OCI-LY7 (cell line): ENCODE results near the gene HMGXB4. TPM values are rescaled to one million over a fixed set of nuclear protein-coding genes. Genes with fewer than 3 reads are reported as not detected.

Source experiments
- BruUV-seq: library from RNA; stranded (reverse); fragments of 400-500 nt; replicated peaks from 2 replicates; lab custom pipeline; 2021; lab: Mats Ljungman, UMichigan
- CTCF ChIA-PET: fragments of 300-600 bp; sonication (Branson Sonifier 250); formaldehyde crosslinking; loops from one replicate; lab custom pipeline; 2022; ENCODE audit warnings: antibody characterized with exemption; ENCODE audit not compliant: unreplicated experiment; lab: Charles Lee
- POLR2A ChIA-PET: fragments of 300-600 bp; sonication (Branson Sonifier 250); formaldehyde crosslinking; loops from one replicate; lab custom pipeline; 2022; ENCODE audit warnings: antibody characterized with exemption; lab: Charles Lee
- DNase-seq: peaks from one replicate; pipeline ENCODE4 v3.0.0-alpha.2; 2015; ENCODE audit warnings: low spot score
- H2AFZ ChIP-seq: fragments of 200-600 bp; sonication (generic), shearing (Covaris generic); 2 replicates; pipeline ENCODE4 v1.6.1; 2014; ENCODE audit warnings: mild to moderate bottlenecking, antibody characterized with exemption, low read length, moderate library complexity
- H3K27ac ChIP-seq: fragments of 200-600 bp; sonication (generic); 2 replicates; pipeline ENCODE4 v1.5.1; 2014; ENCODE audit warnings: mixed run types, low read depth, mild to moderate bottlenecking, moderate library complexity, low read length, inconsistent platforms; ENCODE audit not compliant: poor library complexity, severe bottlenecking
- H3K36me3 ChIP-seq: fragments of 200-600 bp; sonication (generic); 2 replicates; pipeline ENCODE4 v1.6.1; 2014; ENCODE audit warnings: mild to moderate bottlenecking, antibody characterized with exemption, low read length, moderate library complexity, mixed read lengths; ENCODE audit not compliant: insufficient read depth
- H3K4me1 ChIP-seq: fragments of 200-600 bp; sonication (generic); 2 replicates; pipeline ENCODE4 v1.5.1; 2014; ENCODE audit warnings: mild to moderate bottlenecking, low read length; ENCODE audit not compliant: insufficient read depth, poor library complexity, severe bottlenecking
- H3K4me2 ChIP-seq: fragments of 200-600 bp; sonication (generic); 2 replicates; pipeline ENCODE4 v1.6.1; 2014; ENCODE audit warnings: mild to moderate bottlenecking, low read length
- H3K4me3 ChIP-seq: fragments of 200-600 bp; sonication (generic); 2 replicates; pipeline ENCODE4 v1.5.1; 2014; ENCODE audit warnings: mild to moderate bottlenecking, low read depth, low read length; ENCODE audit not compliant: poor library complexity, severe bottlenecking
- H3K79me2 ChIP-seq: fragments of 200-600 bp; sonication (generic); 2 replicates; pipeline ENCODE4 v1.6.1; 2016; ENCODE audit warnings: low read depth, mild to moderate bottlenecking, low read length, moderate library complexity, mixed read lengths; ENCODE audit not compliant: insufficient read depth
- H3K9me2 ChIP-seq: fragments of 200-600 bp; sonication (generic); 2 replicates; pipeline ENCODE4 v1.6.1; 2016; ENCODE audit warnings: mild to moderate bottlenecking, low read length, mixed read lengths; ENCODE audit not compliant: insufficient read depth
- H3K9me3 ChIP-seq: fragments of 200-600 bp; sonication (generic); 2 replicates; pipeline ENCODE4 v1.6.1; 2014; ENCODE audit warnings: mild to moderate bottlenecking, mixed run types, low read length, mixed read lengths
- H4K20me1 ChIP-seq: fragments of 200-600 bp; sonication (generic); 2 replicates; pipeline ENCODE4 v1.6.1; 2014; ENCODE audit warnings: mild to moderate bottlenecking, antibody characterized with exemption, low read length, moderate library complexity, mixed read lengths; ENCODE audit not compliant: insufficient read depth
- CTCF ChIP-seq: fragments of 200-600 bp; sonication (generic); conservative IDR thresholded peaks from 2 replicates; pipeline ENCODE4 v1.5.1; 2014; ENCODE audit warnings: mild to moderate bottlenecking, antibody characterized with exemption, low read length, moderate library complexity, mixed read lengths
- EZH2phosphoT487 ChIP-seq: fragments of 200-600 bp; sonication (generic); IDR thresholded peaks from 2 replicates; pipeline ENCODE4 v1.6.1; 2018; ENCODE audit warnings: low read depth, borderline replicate concordance, mild to moderate bottlenecking, mixed run types, antibody characterized with exemption, low read length, moderate library complexity, mixed read lengths
- intact Hi-C: fragments of 100-400 bp; cut with micrococcal nuclease; formaldehyde crosslinking; loops from one replicate; pipeline ENCODE4 v1.10.0; 2022; ENCODE audit not compliant: unreplicated experiment
- total RNA-seq, 2 experiments: library from RNA; depleted of rRNA in 1 of 2; stranded (reverse); fragments of >200 nt in 1 of 2; shearing (Covaris generic) in 1 of 2; gene quantifications; 2 replicates each; pipeline ENCODE4 v1.2.3, GENCODE V29; 2014 to 2022

The HMGXB4 gene
- total RNA-seq, 2 experiments from 2014 or later = 25.2 to 46.9 TPM

GRCh38 chr22:35276019-35276418, 18.7 kb downstream of the HMGXB4 start:
- H3K36me3 ChIP-seq = peaks cover 86% of the 10 kb centered on the region
- no peaks in the 10 kb centered on the region for H3K9me2 ChIP-seq
- no peaks in the 10 kb centered on the region for H3K4me1 ChIP-seq
- TF ChIP-seq CTCF (no peak), EZH2phosphoT487 (no peak)
- H3K9me3 ChIP-seq = no peaks in the 10 kb centered on the region
- intact Hi-C loops = no loop called here
- H3K27ac ChIP-seq = no peak overlapping the region
- H3K4me2 ChIP-seq = no peak overlapping the region
- no TSS peak for BruUV-seq
- no peak overlapping the region for H3K4me3 ChIP-seq
- peaks cover 37% of the 10 kb centered on the region; the same call in 1 of the 2 replicates for H3K79me2 ChIP-seq
- H2AFZ ChIP-seq = no peak overlapping the region
- CTCF ChIA-PET = no interaction called here
- H4K20me1 ChIP-seq = peaks cover 12% of the 10 kb centered on the region
- DNase-seq = no peak
- POLR2A ChIA-PET = no interaction called here

- Histone ChIP-seq H4K20me1 (no peaks in the 10 kb centered on the region), H3K4me2 (no peak overlapping the region), H3K36me3 (peaks cover 93% of the 10 kb centered on the region), H3K9me2 (no peaks in the 10 kb centered on the region), H3K27ac (no peak overlapping the region), H3K4me1 (no peaks in the 10 kb centered on the region), H3K79me2 (peaks cover under 1% of the 10 kb centered on the region; the same call in 1 of the 2 replicates), H3K9me3 (no peaks in the 10 kb centered on the region), H2AFZ (no peak overlapping the region), H3K4me3 (no peak overlapping the region)
- BruUV-seq = no TSS peak
- POLR2A ChIA-PET = no interaction called here
- CTCF ChIA-PET = no interaction called here
- intact Hi-C loops = no loop called here
- TF ChIP-seq EZH2phosphoT487 = no peak
- TF ChIP-seq CTCF = no peak
- no peak for DNase-seq
These were observed 30.8 kb downstream of the HMGXB4 start for GRCh38 chr22:35288116-35288515.

GRCh38 chr22:35292786-35293185, 35.5 kb downstream of the HMGXB4 start:
- no peaks in the 10 kb centered on the region for H4K20me1 ChIP-seq
- no peak for TF ChIP-seq EZH2phosphoT487
- no peak for TF ChIP-seq CTCF
- H3K4me2 ChIP-seq = no peak overlapping the region
- no peak overlapping the region for H2AFZ ChIP-seq
- H3K9me2 ChIP-seq = no peaks in the 10 kb centered on the region
- ChIA-PET CTCF (no interaction called here), POLR2A (no interaction called here)
- H3K4me1 ChIP-seq = no peaks in the 10 kb centered on the region
- intact Hi-C loops = no loop called here
- no peak overlapping the region for H3K27ac ChIP-seq
- no peak for DNase-seq
- no TSS peak for BruUV-seq
- peaks cover 92% of the 10 kb centered on the region for H3K36me3 ChIP-seq
- H3K9me3 ChIP-seq = no peaks in the 10 kb centered on the region
- H3K79me2 ChIP-seq = no peaks in the 10 kb centered on the region
- H3K4me3 ChIP-seq = no peak overlapping the region
